Esophagus squamous epithelium (tissue), 5 donors: ENCODE data around the gene TBC1D10A. TPM values are rescaled to one million over a fixed set of nuclear protein-coding genes. Genes with fewer than 3 reads are reported as not detected.

Experiments used
- DNase-seq: peaks from one replicate; lab custom pipeline; 2025; lab: John Stamatoyannopoulos, UW
- H3K27ac ChIP-seq, 4 donors: fragments of 200-600 bp; sonication (generic); one replicate each; pipeline ENCODE4 v1.5.1; 2016 to 2019; ENCODE audit warnings: mild to moderate bottlenecking in 1 of 4
- H3K27me3 ChIP-seq, 4 donors: fragments of 200-600 bp; sonication (generic); 1 replicate in 3 of 4; 2 replicates in 1 of 4; pipeline versions ENCODE4 v1.5.1 to v1.6.0; 2017 to 2021; ENCODE audit warnings: antibody characterized with exemption in 1 of 4
- H3K36me3 ChIP-seq, 3 donors: fragments of 200-600 bp; sonication (generic); one replicate each; pipeline ENCODE4 v1.5.1; 2016 to 2019
- H3K4me1 ChIP-seq, 3 donors: fragments of 200-600 bp; sonication (generic); one replicate each; pipeline ENCODE4 v1.5.1; 2017 to 2019
- H3K4me3 ChIP-seq, 4 donors: fragments of 200-600 bp; sonication (generic); 1 replicate in 3 of 4; 2 replicates in 1 of 4; pipeline ENCODE4 v1.5.1; 2016 to 2019; ENCODE audit warnings: mild to moderate bottlenecking in 2 of 4, moderate library complexity in 1 of 4
- H3K9me3 ChIP-seq, 3 donors: fragments of 200-600 bp; sonication (generic); one replicate each; pipeline ENCODE4 v1.5.1; 2016 to 2019
- POLR2A ChIP-seq, 4 donors: fragments of 450-650 bp; IDR thresholded peaks; one replicate each; pipeline ENCODE4 v1.6.1; 2017; ENCODE audit warnings: antibody characterized with exemption in 4 of 4, mild to moderate bottlenecking in 4 of 4, moderate library complexity in 3 of 4
- WGBS, 2 donors: methylation state at CpG; one replicate each; pipeline ENCODE4 v1.1.5; 2018; 5-methylcytosine and 5-hydroxymethylcytosine counted together
- intact Hi-C: fragments of 100-400 bp; cut with DNase I; formaldehyde crosslinking; loops from one replicate; pipeline ENCODE4 v1.15.0; 2022
- total RNA-seq, 4 donors: library from RNA; depleted of rRNA; stranded (reverse); fragments of >200 nt; gene quantifications; one replicate each; pipeline ENCODE4 v1.1.0, GENCODE V29; 2016
- TF ChIP-seq, protein P1 (sequence below), 6 experiments: fragments of 450-650 bp in 4 of 6; fragments of 200-600 bp in 2 of 6; sonication (generic) in 2 of 6; IDR thresholded peaks; one replicate each; pipeline ENCODE4 v1.5.1; 2016 to 2019; ENCODE audit warnings: antibody characterized with exemption in 6 of 6, mild to moderate bottlenecking in 4 of 6, moderate library complexity in 4 of 6
- donor health status: DM: yes; HTN: yes; CAD: no.

Gene TBC1D10A
- total RNA-seq, 4 donors from 2014 or later, result 40.7 to 55.1 (median 47.0) TPM

DNA sequence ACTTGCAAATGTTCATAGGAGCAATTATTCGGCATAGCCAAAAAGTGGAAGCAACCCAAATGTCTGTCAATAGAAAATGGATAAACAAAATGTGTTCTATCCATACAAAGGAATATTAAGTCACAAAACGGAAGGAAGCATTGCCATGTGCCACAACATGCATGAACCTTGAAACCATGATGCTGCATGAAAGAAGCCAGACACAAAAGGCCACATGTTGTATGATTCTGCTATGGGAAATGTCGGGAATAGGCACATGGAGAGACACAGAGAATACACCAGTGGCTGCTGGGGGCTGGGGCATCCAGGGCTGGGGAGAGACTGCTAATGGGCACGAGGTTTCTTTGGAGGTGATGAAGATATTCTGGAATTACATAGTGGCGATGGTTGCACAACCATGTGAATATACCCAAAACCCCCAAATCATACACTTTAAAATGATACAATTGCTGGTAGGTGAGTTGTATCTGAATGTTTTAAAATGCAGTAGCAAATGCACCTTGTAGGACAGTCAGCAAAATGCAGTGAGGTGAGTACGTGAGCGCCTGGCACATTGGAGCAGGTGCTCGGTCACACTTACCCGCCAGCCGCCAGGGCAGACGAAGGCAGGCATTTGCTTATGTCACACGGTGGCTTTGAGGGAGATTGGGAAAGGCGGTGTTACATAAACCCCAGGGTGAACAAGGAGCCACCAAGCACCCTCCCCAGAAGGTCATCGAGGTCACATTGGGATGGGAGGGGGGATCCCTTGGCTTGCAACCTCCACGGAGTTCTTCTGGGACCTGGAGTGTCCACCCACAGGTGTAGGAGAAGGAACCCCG is 53.8 kb downstream of the TBC1D10A start:
- TF ChIP-seq, protein P1, sequence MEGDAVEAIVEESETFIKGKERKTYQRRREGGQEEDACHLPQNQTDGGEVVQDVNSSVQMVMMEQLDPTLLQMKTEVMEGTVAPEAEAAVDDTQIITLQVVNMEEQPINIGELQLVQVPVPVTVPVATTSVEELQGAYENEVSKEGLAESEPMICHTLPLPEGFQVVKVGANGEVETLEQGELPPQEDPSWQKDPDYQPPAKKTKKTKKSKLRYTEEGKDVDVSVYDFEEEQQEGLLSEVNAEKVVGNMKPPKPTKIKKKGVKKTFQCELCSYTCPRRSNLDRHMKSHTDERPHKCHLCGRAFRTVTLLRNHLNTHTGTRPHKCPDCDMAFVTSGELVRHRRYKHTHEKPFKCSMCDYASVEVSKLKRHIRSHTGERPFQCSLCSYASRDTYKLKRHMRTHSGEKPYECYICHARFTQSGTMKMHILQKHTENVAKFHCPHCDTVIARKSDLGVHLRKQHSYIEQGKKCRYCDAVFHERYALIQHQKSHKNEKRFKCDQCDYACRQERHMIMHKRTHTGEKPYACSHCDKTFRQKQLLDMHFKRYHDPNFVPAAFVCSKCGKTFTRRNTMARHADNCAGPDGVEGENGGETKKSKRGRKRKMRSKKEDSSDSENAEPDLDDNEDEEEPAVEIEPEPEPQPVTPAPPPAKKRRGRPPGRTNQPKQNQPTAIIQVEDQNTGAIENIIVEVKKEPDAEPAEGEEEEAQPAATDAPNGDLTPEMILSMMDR (IDR thresholded peaks at IDR 0.05), result no peak
- no peak for TF ChIP-seq POLR2A (IDR thresholded peaks at IDR 0.05)

DNA sequence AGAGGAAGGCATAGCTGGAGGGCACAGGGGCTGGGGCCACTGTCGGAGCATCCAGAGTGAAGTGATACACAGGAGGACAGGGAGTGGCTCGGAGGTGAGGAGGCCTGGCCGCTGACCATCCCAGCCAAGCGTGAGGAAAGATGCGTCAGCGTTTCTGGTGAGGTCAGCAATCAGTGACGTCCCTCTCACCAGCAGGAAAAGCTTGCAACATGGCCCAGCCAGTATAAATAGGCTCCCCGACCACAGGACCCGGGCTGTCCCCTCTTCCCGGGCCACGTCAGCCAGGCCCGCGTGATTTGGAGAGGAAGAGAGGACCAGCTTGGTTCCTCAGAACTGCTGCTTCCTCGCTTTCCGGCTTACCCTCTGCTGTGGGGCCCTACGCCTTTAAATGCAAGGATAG is 55.9 kb downstream of the TBC1D10A start:
- intact Hi-C loops, result loop anchor here (5.0 kb wide), 1 partner anchor 336 kb away; the partner anchor contains the start of gene TCN2
- Histone ChIP-seq H3K4me3 (no peak overlapping the region), H3K9me3 (no peaks in the 10 kb centered on the region), H3K27me3 (no peaks in the 10 kb centered on the region), H3K36me3 (no peaks in the 10 kb centered on the region), H3K27ac (peak overlapping the region in 3 of 4 donors; percentile 30 to 52 (median 44)), H3K4me1 (peaks cover 1 to 36% (median 7%) of the 10 kb centered on the region in 3 donors)
- 75 to 80% methylated on average over 9 to 16 of the region's 16 CpGs for WGBS, 2 donors
- peak; percentile 44 for DNase-seq
- TF ChIP-seq, protein P1 (IDR thresholded peaks at IDR 0.05), result no peak
- TF ChIP-seq POLR2A (IDR thresholded peaks at IDR 0.05), result peak in 1 of 4 donors; percentile 23

More for the DNA sequence above, 53.8 kb downstream of the TBC1D10A start:
- Histone ChIP-seq H3K4me1 (peaks cover 11 to 52% (median 23%) of the 10 kb centered on the region in 3 donors), H3K4me3 (no peak overlapping the region), H3K27ac (no peak overlapping the region), H3K36me3 (no peaks in the 10 kb centered on the region), H3K9me3 (no peaks in the 10 kb centered on the region), H3K27me3 (no peaks in the 10 kb centered on the region)
- no peak for DNase-seq
- WGBS, 2 donors, result 74 to 79% methylated on average over 15 to 16 of the region's 16 CpGs
- intact Hi-C loops, result loop anchor here (5.0 kb wide), 1 partner anchor 334 kb away; the partner anchor contains the start of gene TCN2

DNA sequence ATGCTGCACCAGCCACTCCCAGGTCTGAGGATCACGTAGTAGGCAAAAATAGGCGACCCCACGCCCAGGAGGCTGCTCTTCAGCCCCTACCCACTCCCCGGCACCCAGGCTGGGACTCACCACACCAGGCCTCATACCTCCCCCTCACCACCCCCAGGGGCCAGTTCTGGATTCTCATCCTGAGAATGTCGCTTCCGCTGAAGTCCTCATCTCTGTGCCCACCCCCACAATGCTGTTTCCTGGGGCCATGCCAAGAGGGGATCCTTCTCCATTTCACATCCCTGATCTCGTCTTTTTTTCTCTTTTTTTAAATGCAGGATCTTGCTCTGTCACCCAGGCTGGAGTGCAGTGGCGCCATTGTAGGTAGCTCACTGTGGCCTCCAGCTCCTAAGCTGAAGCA is 58.4 kb downstream of the TBC1D10A start:
- 90 to 91% methylated on average over 8 of the region's 8 CpGs for WGBS, 2 donors
- H3K9me3 ChIP-seq, result no peaks in the 10 kb centered on the region
- DNase-seq, result no peak
- H3K36me3 ChIP-seq, result no peaks in the 10 kb centered on the region
- H3K4me1 ChIP-seq, result peaks cover 1 to 19% (median 3%) of the 10 kb centered on the region in 3 donors
- intact Hi-C loops, result no loop called here
- TF ChIP-seq, protein P1 (IDR thresholded peaks at IDR 0.05), result no peak
- TF ChIP-seq POLR2A (IDR thresholded peaks at IDR 0.05), result no peak
- no peaks in the 10 kb centered on the region for H3K27me3 ChIP-seq
- peak overlapping the region in 1 of 4 donors; percentile 29 for H3K27ac ChIP-seq
- H3K4me3 ChIP-seq, result no peak overlapping the region

DNA sequence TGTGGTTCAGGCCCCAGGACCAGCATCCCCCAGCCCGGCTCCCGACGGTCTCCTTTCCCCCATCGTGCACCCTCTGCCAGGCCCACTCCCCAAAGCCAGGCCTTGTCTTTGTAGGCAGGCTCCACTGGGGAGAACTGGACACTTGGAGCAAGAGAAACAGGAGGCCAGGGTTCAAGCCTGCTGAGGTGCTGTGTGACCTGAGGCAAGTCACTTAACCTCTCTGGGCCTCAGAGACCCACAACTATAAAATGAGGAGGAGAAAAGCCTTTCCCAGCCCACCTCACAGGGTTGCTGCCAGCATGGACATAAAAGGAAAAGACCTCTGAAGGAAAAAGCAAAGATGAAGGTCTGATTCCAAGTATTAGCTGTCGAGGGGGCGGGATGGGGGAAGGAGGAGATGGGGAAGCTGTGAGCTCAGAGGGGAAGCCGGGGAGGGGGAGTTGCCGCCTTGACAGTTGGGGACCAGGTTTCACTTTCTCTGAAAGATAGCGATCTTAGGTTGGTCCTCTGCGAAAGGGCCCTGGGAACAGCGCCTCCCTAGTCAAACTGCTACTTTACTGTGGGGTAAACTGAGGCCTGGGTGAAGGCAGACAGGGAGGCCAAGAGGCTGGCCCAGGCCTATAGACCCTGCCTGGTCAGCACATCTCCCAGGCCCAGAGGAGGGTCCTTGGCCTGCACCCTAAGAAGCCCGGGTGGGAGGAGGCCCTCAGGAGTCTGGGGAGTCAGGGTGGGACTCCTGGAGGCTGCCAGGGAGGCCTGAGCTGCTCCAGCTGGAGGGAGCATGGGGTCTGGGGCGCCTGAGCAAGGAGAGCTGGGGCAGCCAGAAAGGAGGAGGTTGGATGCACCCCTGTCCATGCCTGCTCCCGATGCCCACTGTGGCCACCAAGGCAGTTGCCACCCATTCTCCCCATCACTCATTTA is 59.1 kb downstream of the TBC1D10A start:
- intact Hi-C loops, result no loop called here
- TF ChIP-seq, protein P1 (IDR thresholded peaks at IDR 0.05), result no peak
- no peak for TF ChIP-seq POLR2A (IDR thresholded peaks at IDR 0.05)
- Histone ChIP-seq H3K4me3 (peak overlapping the region in 2 of 4 donors; percentile 36 to 50), H3K36me3 (no peaks in the 10 kb centered on the region), H3K27me3 (no peaks in the 10 kb centered on the region), H3K9me3 (no peaks in the 10 kb centered on the region), H3K4me1 (peaks cover 7 to 25% (median 10%) of the 10 kb centered on the region in 3 donors), H3K27ac (peak overlapping the region; percentile 32 to 82 (median 60))
- DNase-seq, result no peak
- 77 to 82% methylated on average over 7 to 8 of the region's 14 CpGs for WGBS, 2 donors
